Dedifferentiated amniotic fluid mesenchymal stem cell (primary cell): ENCODE results near the gene CCNB1.
"Not testable (repeated sequence)": the region's sequence is repeated elsewhere in the genome, so short reads cannot be mapped to it uniquely, and the experiment has no call there.

Source experiments
- DNase-seq: peaks from one replicate; pipeline ENCODE4 v3.0.0-alpha.2; 2016; ENCODE audit errors: extremely low spot score

Gene CCNB1

GRCh38 chr5:69166686-69167492 lies at the start of gene CCNB1:
Gene CCNB1, plus strand, starts transcription at chr5:69167150. Its CDS starts 113 bp downstream, at chr5:69167263.
- DNase-seq = peak; percentile 97

GRCh38 chr5:69129413-69129812 lies 37.5 kb upstream of the CCNB1 start:
- DNase-seq = peak; percentile 59

GRCh38 chr5:69130241-69130640 lies 36.7 kb upstream of the CCNB1 start:
- no peak for DNase-seq

GRCh38 chr5:69131304-69131703 lies 35.6 kb upstream of the CCNB1 start:
- DNase-seq = no peak

GRCh38 chr5:69134126-69134525 lies 32.8 kb upstream of the CCNB1 start:
- no peak for DNase-seq

- DNase-seq = no peak
Observed at GRCh38 chr5:69136293-69136692, 30.7 kb upstream of the CCNB1 start.

- not testable (repeated sequence) for DNase-seq
Observed at GRCh38 chr5:69137208-69137607, 29.7 kb upstream of the CCNB1 start.

GRCh38 chr5:69137807-69138206 lies 29.1 kb upstream of the CCNB1 start:
- no peak for DNase-seq

GRCh38 chr5:69138766-69139165 lies 28.2 kb upstream of the CCNB1 start:
- DNase-seq = no peak

- not testable (repeated sequence) for DNase-seq
Observed at GRCh38 chr5:69140239-69140638, 26.7 kb upstream of the CCNB1 start.

GRCh38 chr5:69140827-69141226 lies 26.1 kb upstream of the CCNB1 start:
- no peak for DNase-seq

GRCh38 chr5:69148576-69148975 lies 18.4 kb upstream of the CCNB1 start:
- DNase-seq = not testable (repeated sequence)

GRCh38 chr5:69148981-69149675 lies 17.8 kb upstream of the CCNB1 start:
- DNase-seq = no peak

- no peak for DNase-seq
Observed at GRCh38 chr5:69149676-69150010, 17.3 kb upstream of the CCNB1 start.

- no peak for DNase-seq
Observed at GRCh38 chr5:69152731-69153130, 14.2 kb upstream of the CCNB1 start.

GRCh38 chr5:69156456-69156855 lies 10.5 kb upstream of the CCNB1 start:
- DNase-seq = no peak

- no peak for DNase-seq
Observed at GRCh38 chr5:69158039-69158438, 8.9 kb upstream of the CCNB1 start.

- DNase-seq = no peak
Observed at GRCh38 chr5:69160651-69161050, 6.3 kb upstream of the CCNB1 start.

- no peak for DNase-seq
Observed at GRCh38 chr5:69167493-69167855, 524 bp downstream of the CCNB1 start.

- no peak for DNase-seq
Observed at GRCh38 chr5:69167929-69168328, 979 bp downstream of the CCNB1 start.

GRCh38 chr5:69170495-69170894 lies 3.5 kb downstream of the CCNB1 start:
- DNase-seq = no peak

GRCh38 chr5:69170969-69171368 lies 4.0 kb downstream of the CCNB1 start:
- DNase-seq = no peak

- DNase-seq = not testable (repeated sequence)
Observed at GRCh38 chr5:69181659-69182293, 14.8 kb downstream of the CCNB1 start.
